Left ventricle myocardium inferior (tissue), 1 donor: ENCODE data around the gene NANP. TPM values are rescaled to one million over a fixed set of nuclear protein-coding genes. Genes with fewer than 3 reads are reported as not detected.

Experiments
- DNase-seq: peaks from one replicate; pipeline ENCODE4 v3.0.0-alpha.2; 2020
- H3K27ac ChIP-seq: fragments of 200-600 bp; replicated peaks from 2 replicates; pipeline ENCODE4 v1.8.0; 2021
- H3K27me3 ChIP-seq: fragments of 200-600 bp; 2 replicates; pipeline ENCODE4 v1.8.0; 2021; ENCODE audit warnings: low read depth
- H3K36me3 ChIP-seq: fragments of 200-600 bp; 2 replicates; pipeline ENCODE4 v1.8.0; 2021
- H3K4me1 ChIP-seq: fragments of 200-600 bp; 2 replicates; pipeline ENCODE4 v1.8.0; 2021
- H3K4me3 ChIP-seq: fragments of 200-600 bp; 2 replicates; pipeline ENCODE4 v1.8.0; 2021; ENCODE audit warnings: mild to moderate bottlenecking, moderate library complexity
- H3K9me3 ChIP-seq: fragments of 200-600 bp; replicated peaks from 2 replicates; pipeline ENCODE4 v1.8.0; 2021
- intact Hi-C: fragments of 100-400 bp; cut with micrococcal nuclease; formaldehyde crosslinking; loops from one replicate; pipeline ENCODE4 v1.11.0; 2022
- total RNA-seq: library from RNA; stranded (reverse); fragmentation: NEBNext Ultra II Directional; extraction: Animal tissue kit (Norgen Biotek cat#: 25700); gene quantifications from one replicate; pipeline ENCODE4 v1.2.1, GENCODE V29; 2021
- TF ChIP-seq, protein P1 (sequence below): fragments of 200-600 bp; IDR thresholded peaks from 2 replicates; pipeline ENCODE4 v1.8.0; 2021; ENCODE audit warnings: antibody characterized with exemption, mild to moderate bottlenecking, borderline replicate concordance
- donor health status: DM: no; HTN: yes; CAD: no; lungs with severe emphysema.

The NANP gene
- total RNA-seq, 1 donor from 2014 or later: 2.7 TPM

GRCh38 chr20:25563876-25564275 lies 59.9 kb downstream of the NANP start:
- H3K27ac ChIP-seq: no peak overlapping the region
- peaks cover 8% of the 10 kb centered on the region for H3K9me3 ChIP-seq
- H3K4me1 ChIP-seq: no peaks in the 10 kb centered on the region
- no peak overlapping the region for H3K4me3 ChIP-seq
- H3K27me3 ChIP-seq: no peaks in the 10 kb centered on the region
- no peak for DNase-seq
- intact Hi-C loops: no loop called here
- TF ChIP-seq, protein P1, sequence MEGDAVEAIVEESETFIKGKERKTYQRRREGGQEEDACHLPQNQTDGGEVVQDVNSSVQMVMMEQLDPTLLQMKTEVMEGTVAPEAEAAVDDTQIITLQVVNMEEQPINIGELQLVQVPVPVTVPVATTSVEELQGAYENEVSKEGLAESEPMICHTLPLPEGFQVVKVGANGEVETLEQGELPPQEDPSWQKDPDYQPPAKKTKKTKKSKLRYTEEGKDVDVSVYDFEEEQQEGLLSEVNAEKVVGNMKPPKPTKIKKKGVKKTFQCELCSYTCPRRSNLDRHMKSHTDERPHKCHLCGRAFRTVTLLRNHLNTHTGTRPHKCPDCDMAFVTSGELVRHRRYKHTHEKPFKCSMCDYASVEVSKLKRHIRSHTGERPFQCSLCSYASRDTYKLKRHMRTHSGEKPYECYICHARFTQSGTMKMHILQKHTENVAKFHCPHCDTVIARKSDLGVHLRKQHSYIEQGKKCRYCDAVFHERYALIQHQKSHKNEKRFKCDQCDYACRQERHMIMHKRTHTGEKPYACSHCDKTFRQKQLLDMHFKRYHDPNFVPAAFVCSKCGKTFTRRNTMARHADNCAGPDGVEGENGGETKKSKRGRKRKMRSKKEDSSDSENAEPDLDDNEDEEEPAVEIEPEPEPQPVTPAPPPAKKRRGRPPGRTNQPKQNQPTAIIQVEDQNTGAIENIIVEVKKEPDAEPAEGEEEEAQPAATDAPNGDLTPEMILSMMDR: no peak
- H3K36me3 ChIP-seq: no peaks in the 10 kb centered on the region

GRCh38 chr20:25563362-25563761 lies 60.5 kb downstream of the NANP start:
- TF ChIP-seq, protein P1: no peak
- Histone ChIP-seq H3K36me3 (no peaks in the 10 kb centered on the region), H3K4me3 (no peak overlapping the region), H3K27me3 (no peaks in the 10 kb centered on the region), H3K4me1 (no peaks in the 10 kb centered on the region), H3K9me3 (peaks cover 8% of the 10 kb centered on the region), H3K27ac (no peak overlapping the region)
- intact Hi-C loops: no loop called here
- no peak for DNase-seq

Other genes with a start within 250 kb of the NANP start
- gene ABHD12, start 233.2 kb downstream of the NANP start, total RNA-seq: 23.2 TPM
- gene GINS1, start 216.3 kb downstream of the NANP start, total RNA-seq: 0.41 TPM
- 1.8 TPM for gene NINL, start 38.5 kb downstream of the NANP start, total RNA-seq
- gene ZNF337, start 72.8 kb upstream of the NANP start, total RNA-seq: 6.3 TPM